ENCODE results near the gene SAPCD2. TPM values are rescaled to one million over a fixed set of nuclear protein-coding genes. Genes with fewer than 3 reads are reported as not detected.

The SAPCD2 gene
- total and polyA plus RNA-seq, 9 of the 15 experiments (the other 6 are each of a cell fraction or from before 2014, with no cell fraction given): 3.4 to 91.8 (median 18.8) TPM

- no peak for TF ChIP-seq HNRNPH1 (optimal IDR thresholded peaks at IDR 0.05; ENCODE audit: low read depth, low read length)
These were observed 43.2 kb upstream of the SAPCD2 start (continued) for GRCh38 chr9:137113385-137114159.

DNA sequence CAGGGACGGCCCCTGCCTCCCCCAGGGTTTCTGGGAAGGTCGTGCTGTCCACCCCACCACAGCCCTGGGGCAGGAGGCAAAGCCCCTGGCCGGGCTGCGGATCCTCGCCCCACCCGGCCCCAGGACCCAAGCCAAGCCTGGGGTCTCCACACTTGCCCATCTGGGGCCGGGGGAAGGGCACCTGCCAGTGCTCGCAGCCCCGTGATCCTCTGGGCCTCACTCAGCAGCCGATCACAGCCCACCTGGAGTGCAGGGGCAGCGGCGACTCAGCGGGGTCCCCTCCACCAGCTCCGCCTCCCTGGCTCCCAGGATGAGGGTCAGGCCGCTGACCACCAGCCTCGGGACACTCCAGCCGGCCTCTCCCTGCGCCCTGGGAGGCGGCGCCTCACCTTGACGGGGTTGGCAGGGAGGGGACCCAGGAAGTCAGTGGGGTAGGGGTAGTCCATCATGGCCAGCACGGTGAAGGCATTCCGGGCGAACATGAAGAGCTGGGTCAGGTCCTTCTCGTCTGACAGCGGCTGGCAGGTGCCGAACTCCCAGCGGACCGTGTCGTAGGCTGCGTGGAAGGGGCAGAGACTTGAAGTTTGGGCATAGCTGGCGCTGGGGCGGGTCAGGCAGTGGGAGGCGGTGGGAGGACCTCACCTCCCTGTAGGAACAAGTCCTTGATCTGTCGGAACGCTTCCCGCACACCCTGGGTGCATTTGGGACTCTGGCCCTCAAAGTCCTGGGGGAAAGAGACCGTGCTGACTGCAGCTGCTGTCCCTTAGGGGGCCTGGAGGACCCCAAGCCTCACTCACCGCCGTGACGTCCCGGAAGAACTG, 42.4 kb upstream of the SAPCD2 start:
- DNase-seq (ENCODE audit: extremely low read depth in 1 of 4, low spot score in 3 of 4) (peak in 1 of 4 experiments; percentile 11), FAIRE-seq (no peak), ATAC-seq (no peak)
- POLR2A ChIA-PET: interaction anchor here (0.6 to 0.9 kb wide), 3 partner anchors 20 to 464 kb away, joined by 3 to 5 read pairs (median 4); no protein-coding TSS in a partner anchor
- WGBS (ENCODE audit: insufficient coverage, low coverage, missing lambda C conversion rate): 90% methylated on average over 24 of the region's 42 CpGs
- intact Hi-C loops (cut with micrococcal nuclease): no loop called here
- H3K27me3 ChIP-seq (ENCODE audit: control insufficient read depth in 2 of 2, insufficient read depth in 2 of 2, low read length in 2 of 2): no peaks in the 10 kb centered on the region
- H2AFZ ChIP-seq (ENCODE audit: low read depth, low read length): no peak overlapping the region
- CTCF ChIA-PET (ENCODE audit: low intra/inter-chr PET ratio): no interaction called here
- no TSS peak for BruUV-seq (replicated peaks)
- no peak overlapping the region for H3K4me2 ChIP-seq (ENCODE audit: insufficient read depth, low read length)
- peaks cover 58% of the 10 kb centered on the region; the same call in 2 of the 3 replicates for H3K36me3 ChIP-seq (ENCODE audit: control insufficient read depth, insufficient read depth, low read length)
- peak overlapping the region in 1 of 2 experiments; percentile 97; a peak in 2 of 4 replicates for H3K9ac ChIP-seq (ENCODE audit: insufficient read depth in 1 of 2, low read depth in 2 of 2, low read length in 2 of 2)
- TF ChIP-seq POLR2G (IDR thresholded peaks at IDR 0.05; ENCODE audit: low read depth, low read length) (peak; percentile 31), RBFOX2 (IDR thresholded peaks at IDR 0.05; ENCODE audit: low read depth, low read length) (peak; percentile 55; the same call in 1 of the 2 replicates), NR3C1 (CRISPR knock-in tag; IDR thresholded peaks at IDR 0.05) (no peak)
- H4K20me1 ChIP-seq (replicated peaks; ENCODE audit: control insufficient read depth, insufficient read depth, low read length): no peaks in the 10 kb centered on the region
- no peaks in the 10 kb centered on the region for H3K9me1 ChIP-seq (ENCODE audit: control insufficient read depth, insufficient read depth, low read length)
- no peak overlapping the region for H3K27ac ChIP-seq (ENCODE audit: extremely low read depth, low read depth, low read length)
- H3K4me3 ChIP-seq: peak overlapping the region; percentile 35; the same call in 1 of the 2 replicates
- no peaks in the 10 kb centered on the region for H3K9me3 ChIP-seq (replicated peaks; ENCODE audit: control insufficient read depth, insufficient read depth, low read depth, low read length)
- peaks cover 27% of the 10 kb centered on the region for H3K79me2 ChIP-seq (ENCODE audit: control insufficient read depth, insufficient read depth, low read length)
- in situ Hi-C loops (cut with MboI): no loop called here
- peaks cover 18 to 88% of the 10 kb centered on the region in 2 experiments for H3K4me1 ChIP-seq (replicated peaks in 1 of 2; ENCODE audit: control insufficient read depth in 2 of 2, insufficient read depth in 2 of 2, low read length in 2 of 2)

All from K562 (cell line).